ENCODE measurements around the gene PKP1. TPM values are rescaled to one million over a fixed set of nuclear protein-coding genes. Genes with fewer than 3 reads are reported as not detected.

Gene PKP1
- total RNA-seq, 1 donor from 2014 or later = 8.2 TPM

DNA sequence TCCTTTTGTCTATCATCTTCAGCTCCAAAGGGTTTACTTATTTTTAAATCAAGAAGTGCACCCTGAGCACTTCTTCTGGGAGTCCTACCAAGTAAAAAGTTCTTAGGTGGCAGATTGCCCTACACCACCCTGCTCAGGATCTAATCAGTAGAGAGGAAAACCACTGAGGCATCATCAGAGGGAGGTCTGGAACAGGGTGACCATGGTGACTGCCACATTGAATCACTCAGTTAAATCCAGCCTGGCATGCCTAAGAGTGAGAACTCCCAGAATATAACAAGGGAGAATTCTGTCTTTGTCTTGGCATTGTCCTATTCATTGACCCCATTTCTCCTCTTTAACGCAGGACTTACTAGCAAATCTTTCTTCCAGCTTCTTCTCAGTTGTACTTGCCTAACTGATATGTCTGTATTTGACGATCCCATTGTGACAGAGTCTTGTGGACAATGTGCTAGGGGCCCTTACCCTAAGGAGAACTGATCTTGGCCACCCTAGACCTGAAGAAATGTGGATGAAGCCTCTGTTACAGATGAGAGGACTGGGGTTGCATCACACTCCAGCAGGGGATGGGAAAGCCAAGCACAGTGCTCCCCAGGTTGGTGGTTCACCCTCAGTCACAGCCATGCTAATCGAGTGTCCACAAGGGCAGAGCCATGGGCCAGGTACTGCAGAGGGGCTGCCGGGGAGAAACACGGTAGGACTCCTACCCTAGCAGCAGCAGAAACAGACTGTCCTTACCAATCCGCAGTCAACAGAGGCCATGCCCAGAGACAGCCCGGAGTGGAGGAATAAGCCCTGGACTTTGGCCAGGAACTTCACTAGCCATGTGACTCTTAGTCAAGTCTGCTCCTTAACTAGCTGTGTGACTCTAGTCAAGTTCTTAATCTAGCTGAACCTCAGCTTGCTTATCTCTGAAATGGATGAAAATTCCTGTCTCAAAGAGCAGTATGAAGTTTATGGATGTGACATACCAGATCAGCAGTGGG, 15.4 kb downstream of the PKP1 start:
- no peak for DNase-seq (ENCODE audit: low spot score)
- intact Hi-C loops (cut with DNase I) = no loop called here
- no peak for ATAC-seq

DNA sequence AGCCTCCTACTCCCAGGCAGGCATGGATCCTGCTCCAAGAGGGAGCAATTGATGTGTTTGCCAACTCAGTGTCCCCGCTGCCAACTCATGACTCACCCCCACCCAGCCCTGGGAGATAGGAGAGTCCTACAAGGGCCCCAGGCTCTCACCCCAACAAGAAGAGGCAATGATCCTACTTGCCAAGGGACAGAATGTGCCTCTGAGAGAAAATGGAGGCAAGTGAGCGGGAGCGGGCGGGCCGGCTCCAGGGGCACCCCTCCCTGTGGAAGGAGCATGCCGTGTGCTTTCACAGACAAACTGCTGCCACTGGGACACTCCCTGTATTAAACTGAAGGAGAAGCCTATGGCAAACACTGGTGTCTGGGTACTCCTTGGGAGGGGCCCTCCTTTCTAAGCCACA, 16.7 kb downstream of the PKP1 start:
- intact Hi-C loops (cut with DNase I) = no loop called here
- DNase-seq (ENCODE audit: low spot score) = no peak
- ATAC-seq = no peak

DNA sequence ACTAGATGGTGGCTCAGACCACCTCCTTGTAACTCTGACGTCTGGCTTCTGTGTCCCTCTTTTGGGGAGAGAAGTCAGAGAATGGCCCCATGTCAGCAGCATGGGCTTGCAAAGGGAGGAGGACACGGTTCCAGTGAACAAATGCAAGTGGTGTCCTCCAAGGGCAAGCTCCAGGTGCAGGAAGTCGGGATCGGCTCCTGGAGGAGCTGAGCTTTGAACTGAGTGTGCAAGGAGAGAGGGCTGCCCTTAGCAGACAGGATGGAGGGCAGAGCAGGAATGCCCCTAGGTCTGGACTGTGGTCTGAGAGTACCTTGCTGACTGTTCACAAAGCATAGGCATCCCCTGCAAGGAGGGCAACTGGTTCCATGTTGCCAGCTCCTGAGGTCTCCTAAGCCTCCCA, 17.3 kb downstream of the PKP1 start:
- ATAC-seq (no peak), DNase-seq (ENCODE audit: low spot score) (no peak)
- intact Hi-C loops (cut with DNase I) = no loop called here

DNA sequence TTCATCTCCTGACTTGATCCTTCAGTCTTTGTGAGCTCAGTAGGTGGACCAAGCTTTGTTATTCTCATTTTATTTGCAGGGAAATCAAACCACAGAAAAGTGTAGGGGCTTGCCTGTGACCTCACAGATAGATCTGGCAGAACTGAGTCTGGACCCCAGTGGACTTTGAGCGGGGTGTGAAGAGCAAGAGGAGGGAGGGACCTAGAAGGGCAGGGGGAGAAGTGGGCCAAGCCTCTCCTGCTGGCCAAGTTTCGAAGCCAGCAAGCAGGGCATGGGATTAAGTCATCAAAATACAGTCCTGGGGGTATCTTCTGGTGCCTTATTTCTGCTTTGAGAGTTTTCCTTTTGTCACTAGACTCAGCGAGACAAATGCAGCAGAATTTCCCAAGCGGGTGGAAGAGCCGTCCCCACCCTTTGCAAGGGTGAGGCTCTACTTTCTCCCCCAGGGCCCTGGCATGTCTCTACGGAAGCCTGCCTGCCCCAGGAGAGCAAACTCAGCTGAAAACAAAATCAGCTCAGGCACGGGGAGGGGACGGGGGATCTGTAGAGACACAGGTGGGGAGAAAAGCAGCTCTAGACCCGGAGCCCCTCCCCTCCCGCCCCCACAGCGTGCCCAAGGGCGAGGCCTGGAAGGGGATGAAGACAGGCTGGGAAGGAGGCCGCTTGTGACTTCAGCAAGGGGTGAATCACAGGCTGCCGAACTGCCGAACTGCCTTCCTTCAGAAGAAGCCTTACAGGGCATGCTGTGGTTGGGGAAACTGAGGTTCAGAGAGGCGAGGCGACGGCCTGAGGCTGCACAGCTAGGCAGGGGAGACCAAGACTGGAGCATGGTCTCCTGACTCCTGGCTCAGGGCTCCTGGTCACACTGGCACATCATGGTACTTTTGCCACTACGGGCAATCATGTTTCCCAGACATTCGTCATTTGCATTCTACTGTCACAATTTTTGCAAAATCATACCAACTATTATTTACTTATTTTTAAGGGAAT, 19.2 kb downstream of the PKP1 start:
- ATAC-seq (no peak), DNase-seq (ENCODE audit: low spot score) (no peak)
- intact Hi-C loops (cut with DNase I) = no loop called here

DNA sequence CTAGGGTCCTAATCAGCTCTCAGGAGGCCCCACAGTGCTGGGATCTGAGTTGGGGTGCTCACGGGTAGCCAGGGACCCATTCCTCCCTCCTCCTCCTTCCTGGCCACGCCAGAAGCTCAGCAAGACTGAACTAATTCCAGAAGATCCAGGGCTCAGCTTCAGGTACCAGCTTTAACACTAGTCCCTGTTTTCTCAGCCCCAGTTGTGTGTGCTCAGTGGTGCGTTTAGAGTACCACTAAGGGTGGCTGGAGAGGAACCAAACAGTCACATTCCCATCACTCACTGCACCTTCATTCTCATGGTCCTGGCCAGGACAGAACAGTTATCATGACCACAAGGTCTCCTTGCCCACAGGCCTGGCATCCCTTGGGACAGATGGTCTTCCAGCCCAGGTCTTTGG, 20.8 kb downstream of the PKP1 start:
- ATAC-seq (no peak), DNase-seq (ENCODE audit: low spot score) (no peak)
- intact Hi-C loops (cut with DNase I) = no loop called here

DNA sequence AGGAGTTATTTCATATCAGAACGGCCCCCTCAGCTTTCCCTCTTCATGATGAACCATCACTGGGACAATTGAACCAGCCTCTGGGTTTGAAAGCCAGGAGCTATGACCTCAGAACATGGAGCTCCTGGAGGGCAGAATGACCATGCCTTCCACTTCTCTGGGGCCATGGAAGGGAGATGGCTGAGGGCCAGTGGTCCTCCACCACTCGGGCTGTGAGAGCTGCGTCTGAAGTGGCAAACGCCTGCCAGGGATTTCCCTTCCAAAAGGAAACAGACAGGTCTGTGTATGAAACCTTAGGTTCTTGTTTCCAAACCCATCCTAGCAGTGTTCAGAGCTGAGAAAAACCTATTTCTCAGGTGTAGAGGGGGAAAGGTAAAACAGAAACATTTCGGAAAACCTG, 22.5 kb downstream of the PKP1 start:
- intact Hi-C loops (cut with DNase I) = no loop called here
- DNase-seq (ENCODE audit: low spot score) (no peak), ATAC-seq (no peak)

DNA sequence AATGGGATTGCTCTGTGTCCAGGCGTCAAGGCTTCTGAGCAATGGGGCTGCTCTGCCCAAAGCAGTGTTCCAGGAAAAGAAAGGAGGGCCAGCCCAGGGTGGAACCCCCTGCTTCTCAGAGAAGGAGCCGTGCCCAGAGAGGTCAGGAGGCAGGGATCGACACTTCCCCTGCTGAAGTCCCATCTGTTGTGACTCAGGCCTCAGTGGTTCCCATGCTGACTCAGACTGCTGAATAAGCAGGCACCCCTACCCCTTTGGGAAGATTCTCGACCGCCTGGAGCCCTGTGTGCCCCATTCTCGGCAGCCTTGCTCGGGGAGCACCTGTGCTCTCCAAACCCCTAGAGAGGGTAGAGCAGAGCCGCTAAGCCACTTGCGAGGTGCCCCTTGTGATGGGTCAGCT, 23.9 kb downstream of the PKP1 start:
- DNase-seq (ENCODE audit: low spot score) (no peak), ATAC-seq (no peak)
- intact Hi-C loops (cut with DNase I) = no loop called here

DNA sequence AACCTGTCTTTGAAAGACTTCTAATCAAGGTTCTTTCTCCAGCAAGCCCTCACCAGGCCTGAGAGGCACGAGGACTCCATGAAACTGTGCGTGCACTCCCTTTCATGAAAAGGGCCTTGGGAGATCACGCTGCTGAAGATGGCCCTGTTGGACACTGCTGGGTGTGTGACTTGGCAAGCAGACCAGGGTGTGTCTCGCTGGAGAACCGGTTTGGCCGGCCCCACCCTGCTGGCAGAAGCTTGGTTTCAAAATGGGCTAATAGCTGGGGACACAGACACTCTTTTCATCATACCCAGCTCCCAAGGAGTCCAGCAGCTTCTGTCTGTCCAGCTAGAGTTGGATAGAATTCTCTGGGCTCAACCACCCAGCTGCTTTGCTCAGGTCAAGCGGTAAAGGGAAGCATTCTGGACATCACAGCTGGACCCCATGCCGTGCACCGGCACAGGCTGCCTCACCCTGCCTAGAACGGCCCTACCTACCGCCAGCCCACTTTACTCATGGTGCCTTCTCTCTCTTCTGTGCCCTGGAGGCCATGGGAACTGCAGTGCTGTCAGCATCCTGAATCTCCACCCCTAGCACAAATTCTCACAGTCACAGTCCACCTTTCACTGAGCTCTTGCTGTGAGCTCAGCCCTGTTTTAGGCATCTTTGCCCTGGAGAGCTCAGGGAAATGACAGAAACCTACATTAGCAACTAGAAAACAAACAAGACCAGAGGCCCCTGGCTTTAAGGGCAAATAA, 24.6 kb downstream of the PKP1 start:
- ATAC-seq (no peak), DNase-seq (ENCODE audit: low spot score) (no peak)
- intact Hi-C loops (cut with DNase I) = no loop called here

DNA sequence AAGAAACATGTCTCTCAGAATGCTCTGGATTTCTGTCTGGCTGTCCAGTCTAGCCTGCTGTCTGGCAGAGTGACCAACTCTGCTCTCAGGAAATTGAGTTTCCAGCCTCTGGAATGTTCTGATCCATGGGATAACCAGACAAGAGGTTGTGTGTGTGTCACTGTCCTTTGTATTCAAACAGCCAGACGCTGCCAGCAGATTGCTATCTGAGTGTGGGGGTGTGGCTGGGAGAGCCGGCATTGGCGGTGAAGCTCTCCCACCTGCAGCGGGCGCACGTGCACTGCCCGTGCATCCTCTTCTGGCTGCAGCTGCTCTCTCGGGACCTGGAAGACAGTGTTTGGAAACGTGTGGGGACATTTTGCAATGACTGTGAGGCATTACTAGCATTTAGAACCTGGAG, 26.1 kb downstream of the PKP1 start:
- ATAC-seq (peak; percentile 64), DNase-seq (ENCODE audit: low spot score) (no peak)
- intact Hi-C loops (cut with DNase I) = no loop called here

DNA sequence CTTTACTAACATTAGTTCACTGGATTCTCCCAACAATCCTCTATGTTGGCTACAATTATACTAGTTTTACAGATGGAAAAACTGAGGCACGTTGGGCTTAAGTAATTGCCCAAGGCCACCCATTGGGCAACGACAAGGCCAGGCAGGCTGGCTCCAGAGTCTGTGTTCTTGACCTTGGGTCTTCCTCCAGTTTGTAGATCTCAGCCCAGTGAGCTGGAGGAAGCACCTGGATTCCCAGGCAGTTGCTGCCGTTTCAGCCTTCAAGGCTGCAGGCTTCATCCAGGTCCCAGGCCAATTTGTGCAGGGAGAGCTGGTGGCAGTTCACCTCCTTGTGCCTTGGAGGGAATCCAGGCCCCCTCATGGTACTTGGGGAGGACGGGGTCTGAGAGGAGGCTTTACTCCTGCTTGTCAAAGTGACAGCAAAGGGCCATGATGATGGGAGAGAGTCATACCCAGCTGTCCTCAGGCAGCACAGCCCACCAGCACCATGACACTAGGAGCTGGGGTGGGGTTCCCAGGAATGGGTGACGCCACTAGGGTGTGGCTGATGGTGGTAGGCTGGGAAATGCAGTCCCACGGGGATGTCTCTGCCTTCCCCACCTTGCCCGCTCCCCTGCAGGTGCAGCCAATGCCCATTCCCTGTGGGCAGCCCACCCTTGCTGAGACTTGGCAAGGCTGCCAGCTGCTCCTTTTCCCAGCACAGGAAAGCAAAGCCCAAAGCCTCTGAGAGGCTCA, 27.1 kb downstream of the PKP1 start:
- DNase-seq (ENCODE audit: low spot score) (no peak), ATAC-seq (no peak)
- intact Hi-C loops (cut with DNase I) = no loop called here

DNA sequence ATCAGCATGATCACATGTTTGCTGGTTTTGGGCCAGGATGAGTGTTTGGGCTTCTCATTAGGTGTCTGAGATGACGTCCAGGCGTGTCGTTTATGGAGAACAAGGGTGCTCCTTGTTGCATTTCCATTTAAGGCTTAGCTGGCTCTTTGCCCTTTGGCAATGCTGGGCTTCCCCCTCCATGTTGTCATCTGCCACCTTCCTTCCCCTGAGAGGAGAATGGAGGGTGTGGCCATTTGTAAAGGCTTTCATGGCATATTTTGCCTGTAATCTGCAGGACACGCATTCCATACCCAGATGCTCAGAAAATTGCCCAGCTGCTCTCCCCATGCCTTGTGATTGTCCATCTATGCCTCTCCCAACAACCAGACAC, 27.7 kb downstream of the PKP1 start:
- DNase-seq (ENCODE audit: low spot score) = no peak
- no peak for ATAC-seq
- intact Hi-C loops (cut with DNase I) = no loop called here

DNA sequence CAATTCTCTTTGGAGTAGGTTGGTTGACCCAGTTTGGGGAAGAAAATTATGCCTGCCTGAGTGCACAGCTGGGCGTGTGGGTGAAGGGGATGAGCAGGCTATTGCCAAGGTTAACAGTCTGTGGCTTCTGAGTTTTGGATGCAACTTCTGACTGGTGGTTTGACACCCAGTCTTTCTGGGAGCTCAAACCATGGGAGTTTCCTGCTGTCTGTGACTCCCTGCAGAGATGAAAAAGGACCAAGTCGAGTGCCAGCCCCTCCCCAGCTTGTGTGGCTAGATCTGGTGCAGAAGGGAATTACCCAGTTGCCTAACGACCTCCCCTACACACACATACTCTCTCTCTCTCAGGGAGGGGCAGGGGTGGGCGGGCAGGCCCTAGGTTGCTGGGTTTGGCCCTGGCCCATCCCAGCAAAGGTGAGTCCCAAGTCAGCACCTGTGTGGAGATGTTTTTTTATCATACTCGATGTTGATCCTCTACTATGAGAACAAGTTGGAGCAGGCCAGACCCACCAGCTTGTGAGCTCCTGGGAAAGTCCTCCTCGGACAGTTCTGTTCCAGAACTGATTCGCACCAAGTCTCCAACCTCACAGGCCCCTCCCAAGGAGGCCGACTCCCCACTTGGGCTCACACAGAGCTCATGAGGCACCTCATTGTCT, 28.2 kb downstream of the PKP1 start:
- intact Hi-C loops (cut with DNase I) = no loop called here
- ATAC-seq (no peak), DNase-seq (ENCODE audit: low spot score) (no peak)

DNA sequence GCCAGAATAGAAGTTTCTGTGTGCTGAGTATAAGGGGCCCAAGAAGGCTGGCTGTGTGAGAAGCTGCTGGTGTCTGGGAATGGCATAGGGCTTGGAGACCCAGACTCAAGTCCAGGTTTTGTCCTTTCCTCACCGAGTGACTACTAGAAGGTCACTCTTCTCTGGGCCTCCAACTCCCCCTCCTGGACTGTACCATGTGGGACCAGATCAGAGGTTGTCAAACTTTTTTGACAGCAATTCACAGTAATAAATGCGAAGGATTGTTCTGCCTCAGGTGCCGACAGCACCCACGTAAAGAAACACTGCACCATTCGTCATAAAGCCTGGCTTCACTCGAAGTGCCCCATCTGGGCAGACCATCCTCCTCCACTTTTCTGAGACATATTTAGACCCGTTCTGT, 29.0 kb downstream of the PKP1 start:
- intact Hi-C loops (cut with DNase I) = no loop called here
- no peak for ATAC-seq

DNA sequence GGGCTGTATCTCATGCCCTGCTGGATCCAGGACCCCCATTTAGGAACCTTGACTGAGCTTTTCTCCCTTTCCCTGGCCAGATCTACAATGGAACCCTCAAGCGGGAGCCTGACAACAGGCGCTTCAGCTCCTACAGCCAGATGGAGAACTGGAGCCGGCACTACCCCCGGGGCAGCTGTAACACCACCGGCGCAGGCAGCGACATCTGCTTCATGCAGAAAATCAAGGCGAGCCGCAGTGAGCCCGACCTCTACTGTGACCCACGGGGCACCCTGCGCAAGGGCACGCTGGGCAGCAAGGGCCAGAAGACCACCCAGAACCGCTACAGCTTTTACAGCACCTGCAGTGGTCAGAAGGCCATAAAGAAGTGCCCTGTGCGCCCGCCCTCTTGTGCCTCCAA, 29.8 kb downstream of the PKP1 start:
- no peak for ATAC-seq

More for the DNA sequence above, 29.0 kb downstream of the PKP1 start:
- DNase-seq (ENCODE audit: low spot score) = no peak

DNA sequence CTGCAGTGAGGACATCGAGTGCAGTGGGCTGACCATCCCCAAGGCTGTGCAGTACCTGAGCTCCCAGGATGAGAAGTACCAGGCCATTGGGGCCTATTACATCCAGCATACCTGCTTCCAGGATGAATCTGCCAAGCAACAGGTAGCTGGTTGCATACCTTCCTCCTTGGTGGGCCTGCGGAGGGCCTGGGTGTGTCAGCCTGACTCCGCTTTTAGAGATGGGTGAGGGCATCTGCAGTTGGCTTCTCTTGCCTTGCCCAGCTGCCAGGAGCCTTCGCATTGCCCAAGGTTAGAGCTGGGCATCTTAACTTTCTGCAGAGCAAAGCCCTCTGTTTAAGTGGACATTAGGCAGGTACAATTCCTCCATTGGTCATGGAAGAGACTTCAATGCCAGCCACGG, 33.2 kb downstream of the PKP1 start:
- ATAC-seq (no peak), DNase-seq (ENCODE audit: low spot score) (no peak)
- intact Hi-C loops (cut with DNase I) = no loop called here

More for the DNA sequence above, 29.8 kb downstream of the PKP1 start:
- intact Hi-C loops (cut with DNase I) = no loop called here
- DNase-seq (ENCODE audit: low spot score) = no peak

DNA sequence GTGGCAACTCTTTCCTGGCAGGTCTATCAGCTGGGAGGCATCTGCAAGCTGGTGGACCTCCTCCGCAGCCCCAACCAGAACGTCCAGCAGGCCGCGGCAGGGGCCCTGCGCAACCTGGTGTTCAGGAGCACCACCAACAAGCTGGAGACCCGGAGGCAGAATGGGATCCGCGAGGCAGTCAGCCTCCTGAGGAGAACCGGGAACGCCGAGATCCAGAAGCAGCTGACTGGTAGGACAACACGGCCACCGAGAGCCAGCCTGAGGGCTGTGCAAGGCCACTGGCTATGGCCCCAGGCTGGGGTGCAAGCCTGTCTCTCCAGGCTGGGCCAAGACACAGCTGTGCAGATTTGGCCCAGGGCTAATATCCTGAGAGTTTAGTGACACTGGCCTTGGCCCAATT, 34.2 kb downstream of the PKP1 start:
- no peak for DNase-seq (ENCODE audit: low spot score)
- no peak for ATAC-seq
- intact Hi-C loops (cut with DNase I) = no loop called here

DNA sequence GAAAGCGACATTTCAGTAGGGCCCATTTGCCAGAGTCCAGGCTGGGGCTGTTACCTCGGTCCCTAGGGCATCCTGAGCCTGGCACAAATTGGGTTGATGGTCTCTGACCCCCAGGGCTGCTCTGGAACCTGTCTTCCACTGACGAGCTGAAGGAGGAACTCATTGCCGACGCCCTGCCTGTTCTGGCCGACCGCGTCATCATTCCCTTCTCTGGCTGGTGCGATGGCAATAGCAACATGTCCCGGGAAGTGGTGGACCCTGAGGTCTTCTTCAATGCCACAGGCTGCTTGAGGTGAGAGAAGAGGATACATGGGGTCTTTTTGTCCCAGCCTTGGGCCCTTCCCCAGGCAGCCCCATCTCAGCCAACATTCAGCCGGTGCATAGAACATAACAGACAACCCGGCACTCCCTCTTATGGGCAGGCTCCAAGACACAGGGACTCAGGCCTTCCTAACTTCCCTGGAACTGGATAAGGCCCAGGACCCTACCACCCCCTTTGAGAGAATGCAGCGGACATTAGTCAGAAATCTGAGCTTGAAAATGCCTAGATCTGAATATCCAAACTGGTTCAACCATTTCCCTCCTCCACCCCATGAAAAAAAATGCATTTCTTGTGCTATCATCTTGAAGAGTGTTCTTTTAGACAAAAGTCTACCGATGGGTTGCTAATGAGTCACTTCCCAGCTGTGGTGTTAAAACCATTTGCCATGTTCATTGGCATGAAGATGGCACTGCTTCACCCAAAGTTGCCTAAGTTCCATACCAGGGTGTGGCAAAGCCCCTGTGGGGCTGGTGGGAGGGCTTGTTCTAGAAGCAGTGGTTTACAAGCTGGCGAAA, 35.4 kb downstream of the PKP1 start:
- intact Hi-C loops (cut with DNase I) = no loop called here
- ATAC-seq (no peak), DNase-seq (ENCODE audit: low spot score) (no peak)
